Stimulated activated CD4-positive, alpha-beta T cell treated with anti-CD3 and anti-CD28 coated beads, Interleukin-2, amount 100 ng/mL, for 24 hours (primary cell): ENCODE data around the gene FAM98B.

ENCODE experiments used
- DNase-seq, 2 donors: peaks; one replicate each; pipeline ENCODE4 v3.0.0-alpha.2; 2020

The FAM98B gene

DNA sequence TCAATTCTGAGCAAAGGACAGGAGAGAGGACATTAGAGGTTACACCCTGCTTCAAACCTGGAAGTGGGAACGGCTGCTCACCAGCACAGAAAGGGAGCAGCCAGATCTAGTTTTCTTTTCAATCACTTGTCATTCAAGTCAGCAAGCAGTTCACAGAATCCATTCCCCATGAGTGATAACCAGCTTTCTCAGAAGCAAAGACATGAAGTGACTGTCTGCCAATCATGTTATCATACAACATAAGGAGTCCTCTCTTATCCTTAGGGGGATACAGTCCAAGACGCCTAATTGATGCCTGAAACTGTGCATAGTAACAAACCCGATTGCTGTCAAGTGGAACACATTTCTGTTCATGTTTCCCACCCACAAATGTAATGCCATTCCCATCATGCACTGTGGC, 54.7 kb downstream of the FAM98B start:
- DNase-seq: no peak

DNA sequence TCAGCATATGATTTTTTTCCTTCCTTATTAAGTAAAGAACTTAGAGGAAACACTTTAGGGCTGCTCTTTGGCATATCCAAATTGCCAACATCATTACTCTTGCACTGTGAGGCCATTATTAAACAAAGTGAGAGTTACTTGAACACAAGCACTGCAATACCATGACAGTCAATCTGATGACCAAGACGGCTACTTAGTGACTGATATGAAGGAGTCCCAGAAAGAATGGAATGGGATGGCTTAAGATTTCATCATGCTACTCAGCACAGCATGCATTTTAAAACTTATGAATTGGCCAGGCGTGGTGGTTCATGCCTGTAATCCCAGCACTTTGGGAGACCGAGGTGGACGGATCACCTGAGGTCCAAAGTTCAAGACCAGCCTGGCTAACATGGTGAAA, 55.2 kb downstream of the FAM98B start:
- no peak for DNase-seq

DNA sequence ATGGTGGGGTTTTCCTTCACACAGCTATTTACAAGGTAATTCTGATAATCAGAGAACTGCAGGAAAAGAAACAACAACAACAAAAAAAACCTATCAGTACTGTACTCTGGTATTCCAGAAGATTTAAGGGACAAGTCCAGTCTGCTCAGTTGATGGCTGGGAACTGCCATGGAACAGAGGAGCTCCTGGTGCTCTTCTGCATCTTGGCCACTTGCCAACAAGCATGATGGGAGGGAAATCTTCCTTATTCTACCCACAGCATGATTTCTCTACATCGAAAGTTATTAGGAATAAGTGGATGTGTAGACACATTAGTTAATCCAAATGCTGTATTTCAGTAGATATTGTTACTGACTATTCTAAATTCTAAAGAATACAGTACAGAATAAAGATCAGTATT, 59.0 kb downstream of the FAM98B start:
- no peak for DNase-seq

DNA sequence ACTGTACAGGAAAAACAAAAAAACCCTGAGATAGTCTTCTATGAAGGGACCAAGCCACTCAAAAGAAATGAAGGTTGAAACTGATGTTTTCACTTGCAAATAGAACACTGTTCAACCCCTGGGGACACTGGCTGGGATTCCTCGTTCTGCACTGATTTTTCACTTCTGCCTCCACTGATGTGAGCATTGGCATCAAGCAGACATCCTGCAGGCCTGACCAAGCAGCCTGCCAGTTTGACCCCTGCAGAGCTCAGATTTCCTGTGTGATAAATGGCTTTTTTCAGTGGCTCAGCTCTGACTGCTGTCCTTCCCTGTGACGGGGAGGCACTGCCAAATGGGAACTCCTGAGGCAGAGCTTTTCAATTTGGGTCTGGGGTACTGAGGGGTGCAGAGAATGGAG, 60.7 kb downstream of the FAM98B start:
- DNase-seq: no peak

DNA sequence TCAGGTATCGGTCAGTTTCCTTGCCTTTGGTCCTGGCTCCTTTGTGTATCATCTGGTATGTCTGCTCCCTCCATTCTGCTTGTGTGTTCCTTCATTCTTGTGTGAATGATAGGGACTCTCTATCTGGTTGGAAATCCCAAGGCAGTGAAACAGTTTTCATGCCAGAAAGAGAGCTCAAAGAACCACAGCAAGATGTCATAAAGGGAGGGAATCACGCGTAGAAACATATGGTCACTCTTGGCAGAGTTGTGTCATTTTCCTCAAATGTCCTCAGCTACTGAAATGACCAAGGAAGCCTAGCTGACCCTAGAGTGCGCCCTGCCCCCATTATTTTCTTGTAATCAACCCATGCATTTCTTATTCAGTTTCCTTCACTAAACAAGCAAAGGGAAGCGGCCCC, 62.7 kb downstream of the FAM98B start:
- DNase-seq: no peak

DNA sequence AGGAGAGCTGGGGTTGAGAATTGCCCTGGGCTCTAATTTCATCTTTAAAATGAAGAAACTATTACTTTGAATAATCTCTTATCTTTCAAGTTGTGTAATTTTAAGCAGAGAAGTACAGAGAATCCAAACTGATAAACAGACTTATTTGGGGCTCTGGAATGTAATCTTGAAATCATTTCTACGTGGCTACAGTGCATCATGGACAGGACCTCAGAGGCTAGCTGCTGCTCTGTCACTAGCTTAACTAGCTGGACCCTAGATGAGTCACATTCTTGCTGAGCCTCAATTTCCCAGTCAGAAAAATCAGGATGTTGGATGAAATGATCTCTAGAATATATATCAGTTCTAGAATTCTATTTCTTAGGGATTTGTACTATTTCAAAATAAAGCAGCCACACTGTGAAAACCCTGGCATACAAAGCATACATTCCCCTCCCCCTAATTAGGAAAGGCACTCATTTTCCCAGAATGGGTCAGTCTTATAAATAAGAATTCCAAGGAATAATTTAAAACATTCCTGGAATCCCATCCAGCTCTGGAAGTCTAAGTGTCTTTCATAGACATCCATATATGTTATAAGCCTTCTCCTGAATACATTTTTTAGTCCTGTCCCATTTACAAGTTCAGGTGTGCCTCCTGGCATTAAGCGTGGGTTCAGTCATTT, 63.5 kb downstream of the FAM98B start:
- DNase-seq: no peak

DNA sequence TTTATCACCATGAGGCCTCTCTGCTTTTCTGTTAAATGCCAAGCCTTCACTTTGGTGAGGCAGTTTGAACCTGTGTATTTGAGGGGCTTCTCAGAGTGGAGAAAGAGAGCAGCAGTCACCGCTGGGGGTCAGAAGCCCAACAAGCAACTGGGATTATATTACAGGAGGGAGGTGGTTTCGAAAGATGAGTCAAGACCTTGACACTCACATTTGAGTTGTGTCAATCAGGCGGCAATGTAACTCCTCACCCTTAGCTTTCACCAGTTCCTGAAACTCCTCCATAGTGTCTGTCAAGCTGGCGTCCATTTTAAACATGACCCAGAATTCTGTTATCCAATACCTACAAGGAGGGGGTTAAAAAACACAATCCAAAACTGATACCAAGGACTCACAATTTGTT, 64.2 kb downstream of the FAM98B start:
- DNase-seq: no peak

DNA sequence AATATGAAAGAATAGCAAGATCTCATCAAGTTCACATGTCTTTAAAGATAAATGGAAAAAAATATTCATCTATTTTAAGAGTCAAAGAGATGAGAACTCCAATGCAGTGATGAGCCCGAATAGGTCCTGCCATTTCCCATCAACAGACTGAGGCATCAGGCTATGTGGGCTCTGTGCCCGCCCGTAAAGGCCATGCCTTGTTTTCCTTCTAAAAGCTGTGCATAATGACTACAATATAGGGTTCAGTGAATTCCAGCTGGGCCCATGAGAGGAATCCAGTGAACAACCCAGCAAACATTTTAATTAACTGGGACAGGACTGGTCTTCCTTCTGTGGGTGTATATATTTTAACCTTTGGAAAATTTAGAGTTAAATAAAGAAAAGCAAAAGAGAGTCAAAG, 66.1 kb downstream of the FAM98B start:
- no peak for DNase-seq

DNA sequence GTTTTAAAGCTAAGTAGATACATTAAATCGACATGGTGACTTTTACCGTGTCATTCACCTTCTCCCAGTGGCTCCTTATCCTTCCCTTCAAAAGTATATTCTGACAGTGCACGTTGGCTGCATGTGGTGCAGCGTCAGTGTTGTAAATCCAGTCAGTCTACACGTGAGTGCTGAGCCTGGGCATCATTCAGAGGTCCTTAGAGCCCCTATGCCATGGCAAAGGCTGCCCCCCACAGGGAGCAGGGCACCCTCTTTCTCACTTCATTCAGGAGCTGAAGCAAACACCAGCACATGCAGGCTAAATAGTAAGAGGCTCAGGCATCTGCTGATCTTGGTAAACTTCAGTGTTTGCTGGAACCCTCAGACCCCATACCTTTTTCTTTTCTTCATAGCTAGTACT, 67.4 kb downstream of the FAM98B start:
- DNase-seq: no peak

DNA sequence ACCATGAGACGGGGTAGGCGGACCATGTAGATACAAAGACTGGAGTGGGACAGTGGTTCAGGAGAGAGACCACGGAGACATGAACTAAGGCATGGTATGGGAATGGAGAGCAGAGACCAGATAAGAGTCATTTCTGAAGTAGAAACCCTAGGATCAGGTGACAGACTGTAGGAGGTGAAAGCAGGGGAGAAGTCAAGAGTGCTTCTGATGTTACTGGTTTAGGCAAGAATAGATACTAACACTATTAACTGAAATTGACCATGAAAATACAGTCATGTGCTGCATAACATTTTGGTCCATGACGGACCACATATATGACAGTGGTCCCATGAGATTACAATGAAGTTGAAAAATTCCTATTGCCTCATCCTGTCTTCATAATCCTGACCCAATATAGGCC, 69.0 kb downstream of the FAM98B start:
- DNase-seq: no peak

DNA sequence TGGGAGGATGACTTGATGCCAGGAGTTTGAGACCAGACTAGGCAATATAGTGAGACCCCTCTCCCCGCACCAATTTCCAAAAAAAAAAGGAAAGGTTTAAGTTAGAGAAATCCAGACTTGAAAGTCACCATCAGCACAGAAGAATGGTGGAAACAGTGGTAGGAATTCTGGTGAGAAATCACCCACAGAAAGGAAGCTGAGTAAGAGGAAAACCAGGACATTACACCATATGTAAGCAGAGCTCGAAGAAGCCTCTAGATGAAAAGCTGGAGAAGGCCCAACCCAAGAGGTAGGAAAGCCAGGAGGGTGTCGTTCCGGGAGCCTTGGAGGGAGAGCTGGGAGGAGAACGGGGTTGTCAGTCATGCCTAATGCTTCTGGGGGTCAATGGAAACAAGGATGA, 70.2 kb downstream of the FAM98B start:
- DNase-seq: no peak

DNA sequence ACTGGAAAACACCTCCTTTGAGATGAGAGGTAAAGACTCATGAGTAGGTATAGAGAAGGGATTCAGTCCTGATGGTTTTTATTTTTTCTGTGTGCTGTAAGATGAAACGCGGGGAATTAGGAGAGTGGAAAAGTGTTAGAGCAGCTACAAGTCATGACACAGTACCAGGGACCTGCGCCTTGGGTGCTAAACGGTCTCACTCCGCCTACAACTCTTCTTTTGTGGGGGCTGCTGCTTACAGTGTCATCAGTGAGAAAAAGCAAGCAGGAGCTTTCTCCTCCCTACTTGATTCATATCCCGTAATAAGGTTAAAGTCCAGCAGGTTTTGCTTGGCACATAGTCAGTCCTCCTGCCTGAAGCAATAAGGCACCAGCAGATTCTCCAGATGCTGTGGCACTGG, 71.6 kb downstream of the FAM98B start:
- DNase-seq: no peak

DNA sequence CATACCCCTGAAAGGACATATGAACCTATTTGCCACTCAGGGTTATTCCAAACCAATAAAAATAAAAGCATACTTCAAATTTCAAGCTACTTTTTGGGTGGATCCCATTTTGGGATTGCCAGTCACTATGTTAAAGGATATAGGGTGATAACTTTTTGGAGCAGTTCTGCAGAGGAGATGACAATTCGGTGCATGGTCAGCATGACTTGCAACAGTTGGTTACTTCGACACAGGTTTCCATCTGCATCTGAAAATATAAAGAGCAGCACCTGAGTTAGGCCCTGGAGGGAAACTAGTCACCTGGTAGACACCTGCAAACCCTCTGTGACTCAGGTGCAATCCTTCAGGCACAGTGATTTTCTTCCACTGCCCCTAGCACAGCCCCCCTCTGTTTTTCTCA, 72.2 kb downstream of the FAM98B start:
- DNase-seq: no peak

DNA sequence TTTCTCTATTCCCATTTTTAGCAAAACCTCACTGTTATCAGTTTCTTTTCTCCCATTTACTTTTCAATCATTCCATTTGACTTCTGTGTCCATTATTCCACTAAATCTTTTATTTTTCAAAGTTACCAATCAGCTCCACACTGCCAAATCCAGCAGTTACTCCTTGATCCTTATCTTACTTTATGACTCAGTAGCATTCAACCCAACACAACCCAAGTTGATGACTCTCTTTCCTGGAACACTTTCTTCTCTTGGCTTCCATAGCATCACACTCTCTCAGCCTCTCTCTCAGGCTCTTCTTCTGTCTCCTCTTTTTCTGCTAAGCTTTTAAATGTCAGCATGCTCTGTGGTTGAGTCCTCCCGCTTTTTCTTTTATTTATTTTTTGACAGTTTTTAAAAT, 74.4 kb downstream of the FAM98B start:
- no peak for DNase-seq

DNA sequence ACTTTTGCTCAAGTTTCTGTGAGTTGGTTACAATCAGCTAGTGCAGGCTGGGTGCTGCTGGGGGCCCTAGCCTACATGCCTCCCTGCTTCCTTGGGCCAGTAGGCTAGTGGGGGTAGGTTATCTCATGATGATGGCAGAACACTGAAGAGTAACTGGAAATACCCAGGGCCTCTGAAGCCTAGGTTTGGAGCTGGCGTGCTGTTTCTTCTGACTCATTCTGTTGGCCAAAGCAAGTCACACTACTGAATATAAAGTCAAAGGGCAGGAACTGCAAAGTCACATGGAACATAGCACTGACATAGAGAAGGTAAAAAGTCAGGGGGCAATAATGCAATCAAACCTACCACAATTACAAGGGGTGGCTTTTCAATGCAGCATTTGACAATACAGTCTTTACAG, 76.2 kb downstream of the FAM98B start:
- peak; percentile 24 to 40 for DNase-seq

DNA sequence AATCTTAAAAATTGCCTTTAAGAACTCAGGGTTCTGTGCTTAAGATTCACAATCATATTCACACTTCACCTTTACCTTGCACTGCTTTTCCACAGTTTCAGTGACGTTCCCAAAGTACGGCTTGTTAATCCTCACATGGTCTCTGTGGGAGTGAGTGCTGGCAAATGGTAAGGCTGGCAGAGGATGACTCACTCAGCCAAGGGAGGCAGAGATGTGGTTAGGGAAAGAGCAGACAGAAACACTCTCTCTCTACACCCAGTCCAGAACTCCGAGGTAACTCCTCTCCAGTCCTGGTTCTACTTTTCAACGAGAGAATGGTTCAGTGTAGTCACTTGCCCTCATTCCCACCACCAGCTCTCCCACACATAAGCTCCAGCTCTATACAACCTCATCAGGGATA, 77.6 kb downstream of the FAM98B start:
- no peak for DNase-seq

DNA sequence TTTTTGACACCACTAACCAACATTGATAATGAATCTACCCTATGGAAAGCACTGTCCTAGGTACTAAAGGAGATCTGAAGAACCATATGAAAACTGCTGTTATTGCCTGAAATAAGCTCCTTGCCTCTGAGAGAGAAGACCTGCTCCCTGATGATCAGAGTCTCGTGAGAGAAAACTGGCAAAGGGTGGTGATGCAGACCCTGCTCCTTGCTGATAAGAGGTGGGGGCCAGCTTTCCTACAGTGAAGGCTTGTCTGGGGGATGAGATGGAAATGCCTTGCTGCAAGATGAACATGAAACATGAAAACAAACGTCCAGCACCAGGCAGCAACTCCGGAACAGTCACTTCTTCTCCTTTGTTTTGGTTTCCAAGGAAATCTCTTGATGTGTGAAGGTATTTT, 78.8 kb downstream of the FAM98B start:
- DNase-seq: no peak

DNA sequence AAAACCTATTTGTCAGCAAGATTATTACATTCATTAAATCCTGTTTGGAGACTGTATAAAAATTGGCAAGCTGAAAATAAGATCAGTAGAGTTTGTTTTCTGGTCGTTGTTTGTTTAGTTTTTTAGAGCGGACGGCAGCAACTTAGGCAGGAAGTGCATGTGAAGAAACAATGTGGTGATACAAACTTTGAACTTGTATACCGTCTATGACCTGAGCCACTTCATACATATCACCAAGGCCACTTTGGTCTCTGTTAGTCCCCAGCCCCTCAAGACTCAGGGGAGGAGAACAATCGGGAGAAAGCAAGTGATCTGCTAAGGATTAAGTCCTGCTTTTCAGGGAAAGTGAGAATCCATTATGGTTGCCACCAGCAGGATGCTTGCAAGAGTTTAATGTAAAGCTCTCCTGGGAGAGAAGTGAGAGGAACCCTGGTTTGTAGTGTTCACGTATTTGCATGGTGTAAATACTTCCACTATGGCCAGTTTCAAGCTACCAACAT, 79.5 kb downstream of the FAM98B start:
- no peak for DNase-seq

DNA sequence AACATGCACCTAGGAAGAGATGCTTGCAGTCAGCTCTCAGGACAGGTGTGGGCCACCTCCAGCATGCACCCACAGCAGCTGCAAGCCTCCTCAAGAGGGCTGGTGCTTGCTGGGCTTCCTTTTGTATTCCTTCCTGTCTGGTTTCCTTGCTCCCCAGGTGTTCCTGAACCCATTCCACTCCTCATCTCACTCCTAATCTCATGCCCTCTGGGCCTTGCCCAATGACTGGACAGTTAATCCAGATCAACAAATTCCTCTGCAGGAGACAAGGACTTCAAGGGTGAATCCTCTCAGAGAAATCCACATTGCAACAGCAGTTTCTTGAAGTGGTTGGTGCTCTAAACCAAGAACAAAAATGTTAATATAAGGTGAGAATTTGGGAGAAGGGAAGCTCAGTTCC, 80.0 kb downstream of the FAM98B start:
- DNase-seq: no peak

DNA sequence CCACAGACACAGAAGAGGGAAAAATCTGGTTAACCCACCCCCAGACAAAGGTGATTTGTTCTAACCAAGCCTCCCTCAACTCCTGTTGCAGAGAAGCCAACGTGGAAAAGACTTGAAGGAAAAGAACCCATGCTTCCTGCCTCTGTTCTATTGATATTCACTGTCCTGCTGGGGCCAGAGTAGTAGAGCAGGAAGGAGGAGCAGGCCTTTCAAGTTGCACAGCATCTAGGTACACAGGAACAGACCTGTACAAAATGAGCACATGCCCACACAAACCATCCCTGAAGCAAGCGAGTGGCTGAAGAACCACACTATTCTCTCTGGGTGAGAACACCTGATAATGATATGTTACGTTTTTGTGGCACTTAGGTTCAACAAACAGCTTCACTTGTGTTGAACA, 80.8 kb downstream of the FAM98B start:
- no peak for DNase-seq

DNA sequence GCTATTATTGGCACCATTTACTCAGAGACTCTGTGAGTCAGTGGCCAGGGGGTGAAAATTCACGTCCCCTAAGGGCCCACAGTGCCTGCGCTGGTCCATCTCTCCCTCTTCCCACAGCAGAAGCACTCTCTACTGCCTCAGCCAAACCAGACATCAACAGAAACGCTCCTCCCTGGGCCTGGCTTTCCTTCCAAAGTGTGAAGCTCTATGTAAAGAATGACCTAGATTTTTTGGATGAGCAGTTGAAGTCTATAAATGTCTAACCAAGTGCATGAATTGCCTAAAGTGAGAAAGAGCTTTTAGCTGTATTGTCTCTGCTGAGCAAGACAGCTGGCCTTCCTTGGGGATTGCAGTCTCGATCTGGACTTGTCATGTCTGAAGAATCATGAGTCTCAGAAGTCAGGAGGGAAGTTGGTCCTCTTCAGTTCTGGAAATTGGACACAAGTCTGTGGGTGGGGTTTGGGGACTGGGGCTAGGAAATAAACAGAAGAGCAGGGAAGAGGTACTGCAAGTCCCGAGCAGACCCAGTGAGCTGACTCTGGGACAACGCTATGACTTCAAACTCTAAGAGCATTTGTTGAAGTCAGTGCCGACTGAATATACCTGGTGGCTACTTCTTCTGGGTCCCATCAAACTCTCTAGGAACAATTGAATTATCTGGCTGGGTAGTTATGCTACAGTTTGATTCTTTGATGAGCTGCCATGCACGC, 81.7 kb downstream of the FAM98B start:
- no peak for DNase-seq

DNA sequence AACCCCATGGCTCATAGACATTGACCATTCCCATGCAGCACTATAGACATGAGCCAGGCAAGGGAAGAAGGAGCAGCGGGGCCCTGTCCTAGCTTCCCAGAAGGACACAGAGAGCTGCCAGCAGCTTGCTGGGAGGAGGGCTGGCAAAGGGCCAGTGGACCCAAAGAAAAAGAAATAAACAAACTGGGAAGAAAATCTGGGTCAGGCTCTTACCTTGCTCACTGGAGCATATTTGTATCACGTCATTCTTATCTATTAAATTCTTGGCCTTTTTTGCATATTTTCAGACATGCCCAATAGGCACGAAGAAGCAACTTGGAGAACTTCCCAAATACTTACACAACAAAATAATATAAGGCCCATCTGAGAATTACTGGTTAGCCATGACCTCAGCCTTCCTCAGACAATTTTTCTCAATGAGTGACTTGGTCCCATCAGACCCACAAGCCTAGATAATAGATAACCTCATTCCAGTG, 82.3 kb downstream of the FAM98B start:
- no peak for DNase-seq
